ENCODE results near the gene PTPN13.

DNA sequence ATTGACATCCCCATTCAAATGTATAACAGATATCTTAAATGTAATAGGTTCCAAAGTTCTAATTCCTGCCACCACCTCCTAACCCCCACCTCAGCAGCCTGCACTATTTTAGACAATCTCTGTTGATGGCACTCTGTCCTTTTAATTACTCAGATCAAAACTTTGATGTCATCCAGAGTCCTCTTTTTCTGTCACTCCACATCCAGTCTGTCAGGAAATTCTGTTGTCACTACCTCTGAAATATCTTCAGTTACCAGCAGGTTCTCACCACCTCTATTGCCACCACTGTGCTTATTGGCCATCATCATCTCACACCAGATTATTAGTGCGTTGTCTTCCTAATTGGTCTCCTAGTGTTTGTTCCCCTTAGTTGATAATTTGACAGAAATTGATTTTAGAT is 76.2 kb downstream of the PTPN13 start:
- TF ChIP-seq, protein P1, sequence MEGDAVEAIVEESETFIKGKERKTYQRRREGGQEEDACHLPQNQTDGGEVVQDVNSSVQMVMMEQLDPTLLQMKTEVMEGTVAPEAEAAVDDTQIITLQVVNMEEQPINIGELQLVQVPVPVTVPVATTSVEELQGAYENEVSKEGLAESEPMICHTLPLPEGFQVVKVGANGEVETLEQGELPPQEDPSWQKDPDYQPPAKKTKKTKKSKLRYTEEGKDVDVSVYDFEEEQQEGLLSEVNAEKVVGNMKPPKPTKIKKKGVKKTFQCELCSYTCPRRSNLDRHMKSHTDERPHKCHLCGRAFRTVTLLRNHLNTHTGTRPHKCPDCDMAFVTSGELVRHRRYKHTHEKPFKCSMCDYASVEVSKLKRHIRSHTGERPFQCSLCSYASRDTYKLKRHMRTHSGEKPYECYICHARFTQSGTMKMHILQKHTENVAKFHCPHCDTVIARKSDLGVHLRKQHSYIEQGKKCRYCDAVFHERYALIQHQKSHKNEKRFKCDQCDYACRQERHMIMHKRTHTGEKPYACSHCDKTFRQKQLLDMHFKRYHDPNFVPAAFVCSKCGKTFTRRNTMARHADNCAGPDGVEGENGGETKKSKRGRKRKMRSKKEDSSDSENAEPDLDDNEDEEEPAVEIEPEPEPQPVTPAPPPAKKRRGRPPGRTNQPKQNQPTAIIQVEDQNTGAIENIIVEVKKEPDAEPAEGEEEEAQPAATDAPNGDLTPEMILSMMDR (IDR thresholded peaks at IDR 0.05), result no peak
- no peak for TF ChIP-seq POLR2AphosphoS5 (IDR thresholded peaks at IDR 0.05)
- TF ChIP-seq POLR2A (IDR thresholded peaks at IDR 0.05; ENCODE audit: low read depth), result no peak

All from esophagus muscularis mucosa (tissue), 3 donors.